Embryonic facial prominence (tissue), 1 donor: ENCODE measurements around the gene BFSP2.
"Not testable (repeated sequence)": the region's sequence is repeated elsewhere in the genome, so short reads cannot be mapped to it uniquely, and the experiment has no call there.

Source experiments
- DNase-seq: peaks from one replicate; pipeline ENCODE4 v3.0.0-alpha.2; 2016; ENCODE audit errors: extremely low spot score

The BFSP2 gene

GRCh38 chr3:133520286-133520685 is 120.4 kb downstream of the BFSP2 start:
- DNase-seq: no peak

GRCh38 chr3:133520938-133521337 is 121.1 kb downstream of the BFSP2 start:
- not testable (repeated sequence) for DNase-seq

GRCh38 chr3:133521946-133522345 is 122.1 kb downstream of the BFSP2 start:
- no peak for DNase-seq

GRCh38 chr3:133523758-133524157 is 123.9 kb downstream of the BFSP2 start:
- not testable (repeated sequence) for DNase-seq
